ENCODE results near the gene TSHZ3. TPM values are rescaled to one million over a fixed set of nuclear protein-coding genes. Genes with fewer than 3 reads are reported as not detected.

The TSHZ3 gene
- total RNA-seq, 4 donors from 2014 or later = 0.19 to 5.3 (median 1.9) TPM

- Histone ChIP-seq H3K4me3 (no peak overlapping the region), H3K27me3 (peaks cover 0 to 84% (median 8%) of the 10 kb centered on the region in 4 donors), H3K36me3 (no peaks in the 10 kb centered on the region), H3K9me3 (no peaks in the 10 kb centered on the region), H3K27ac (no peak overlapping the region), H3K4me1 (peaks cover 20 to 52% (median 22%) of the 10 kb centered on the region in 3 donors)
- 37 to 39% methylated on average over 19 to 24 of the region's 25 CpGs for WGBS, 2 donors
- intact Hi-C loops (cut with DNase I) = no loop called here
- no peak for TF ChIP-seq POLR2A (IDR thresholded peaks at IDR 0.05)
- TF ChIP-seq CTCF (IDR thresholded peaks at IDR 0.05) = no peak
- DNase-seq = no peak
Measured at GRCh38 chr19:31354799-31355664, 5.8 kb upstream of the TSHZ3 start.

GRCh38 chr19:31354316-31354715 lies 5.1 kb upstream of the TSHZ3 start:
- 42 to 44% methylated on average over 6 to 7 of the region's 10 CpGs for WGBS, 2 donors
- H3K27ac ChIP-seq = no peak overlapping the region
- H3K4me3 ChIP-seq = no peak overlapping the region
- no peaks in the 10 kb centered on the region for H3K9me3 ChIP-seq
- H3K4me1 ChIP-seq = peaks cover 20 to 59% (median 25%) of the 10 kb centered on the region in 3 donors
- no peaks in the 10 kb centered on the region for H3K36me3 ChIP-seq
- H3K27me3 ChIP-seq = peaks cover 0 to 91% (median 8%) of the 10 kb centered on the region in 4 donors
- no peak for DNase-seq
- intact Hi-C loops (cut with DNase I) = no loop called here
- TF ChIP-seq CTCF (IDR thresholded peaks at IDR 0.05) (no peak), POLR2A (IDR thresholded peaks at IDR 0.05) (no peak)

- 17 to 40% methylated on average over 10 of the region's 10 CpGs for WGBS, 2 donors
- no peaks in the 10 kb centered on the region for H3K36me3 ChIP-seq
- peaks cover 0 to 96% (median 8%) of the 10 kb centered on the region in 4 donors for H3K27me3 ChIP-seq
- no peaks in the 10 kb centered on the region for H3K9me3 ChIP-seq
- no peak overlapping the region for H3K27ac ChIP-seq
- intact Hi-C loops (cut with DNase I) = no loop called here
- TF ChIP-seq POLR2A (IDR thresholded peaks at IDR 0.05) = no peak
- no peak for TF ChIP-seq CTCF (IDR thresholded peaks at IDR 0.05)
- no peak for DNase-seq
- peaks cover 20 to 64% (median 25%) of the 10 kb centered on the region in 3 donors for H3K4me1 ChIP-seq
- H3K4me3 ChIP-seq = no peak overlapping the region
Measured at GRCh38 chr19:31353833-31354232, 4.6 kb upstream of the TSHZ3 start.

- no peaks in the 10 kb centered on the region for H3K9me3 ChIP-seq
- TF ChIP-seq POLR2A (IDR thresholded peaks at IDR 0.05) (no peak), CTCF (IDR thresholded peaks at IDR 0.05) (no peak)
- H3K4me3 ChIP-seq = no peak overlapping the region
- H3K4me1 ChIP-seq = peaks cover 27 to 72% (median 30%) of the 10 kb centered on the region in 3 donors
- no peak for DNase-seq
- no peak overlapping the region for H3K27ac ChIP-seq
- peaks cover 0 to 99% (median 8%) of the 10 kb centered on the region in 4 donors for H3K27me3 ChIP-seq
- intact Hi-C loops (cut with DNase I) = no loop called here
- 49% methylated on average over 22 to 39 of the region's 43 CpGs for WGBS, 2 donors
- no peaks in the 10 kb centered on the region for H3K36me3 ChIP-seq
Measured at GRCh38 chr19:31352782-31353651, 3.8 kb upstream of the TSHZ3 start.

Data from esophagus squamous epithelium (tissue), 5 donors.